G401 (cell line): ENCODE results near the gene IGF1R. TPM values are rescaled to one million over a fixed set of nuclear protein-coding genes. Genes with fewer than 3 reads are reported as not detected.

Experiments used
- DNase-seq: peaks from one replicate; pipeline ENCODE4 v3.0.0-alpha.2; 2015; ENCODE audit warnings: low spot score
- in situ Hi-C: cut with HindIII; loops from 2 replicates; pipeline ENCODE4 v1.10.0; 2016; ENCODE audit warnings: low sequenced_read_pairs, mixed read lengths
- total RNA-seq: library from RNA; depleted of rRNA; stranded (reverse); fragments of >200 nt; shearing (Covaris generic); gene quantifications from 2 replicates; pipeline ENCODE4 v1.2.3, GENCODE V29; 2014

IGF1R gene
- total RNA-seq, 1 experiment from 2014 or later = 21.0 TPM

GRCh38 chr15:98667521-98668179, 19.3 kb downstream of the IGF1R start:
- no peak for DNase-seq
- in situ Hi-C loops = loop anchor here (25.0 kb wide), 1 partner anchor 205 kb away; no protein-coding TSS in a partner anchor

- DNase-seq = no peak
- in situ Hi-C loops = loop anchor here (25.0 kb wide), 1 partner anchor 206 kb away; no protein-coding TSS in a partner anchor
Observed at GRCh38 chr15:98668566-98669308, 20.4 kb downstream of the IGF1R start.

GRCh38 chr15:98669638-98670037, 21.3 kb downstream of the IGF1R start:
- in situ Hi-C loops = loop anchor here (25.0 kb wide), 1 partner anchor 207 kb away; no protein-coding TSS in a partner anchor
- DNase-seq = no peak

GRCh38 chr15:98671060-98672008, 23.0 kb downstream of the IGF1R start:
- in situ Hi-C loops = loop anchor here (25.0 kb wide), 1 partner anchor 209 kb away; no protein-coding TSS in a partner anchor
- no peak for DNase-seq

GRCh38 chr15:98673133-98673532, 24.8 kb downstream of the IGF1R start:
- in situ Hi-C loops = loop anchor here (25.0 kb wide), 1 partner anchor 211 kb away; no protein-coding TSS in a partner anchor
- DNase-seq = no peak

- no peak for DNase-seq
- in situ Hi-C loops = loop anchor here (25.0 kb wide), 1 partner anchor 212 kb away; no protein-coding TSS in a partner anchor
Observed at GRCh38 chr15:98674336-98674735, 26.0 kb downstream of the IGF1R start.

- DNase-seq = no peak
- in situ Hi-C loops = no loop called here
Observed at GRCh38 chr15:98676586-98677270, 28.4 kb downstream of the IGF1R start.

GRCh38 chr15:98677345-98678059, 29.2 kb downstream of the IGF1R start:
- DNase-seq = no peak
- in situ Hi-C loops = no loop called here

GRCh38 chr15:98678484-98678883, 30.1 kb downstream of the IGF1R start:
- DNase-seq = no peak
- in situ Hi-C loops = no loop called here

- DNase-seq = no peak
- in situ Hi-C loops = no loop called here
Observed at GRCh38 chr15:98681061-98681460, 32.7 kb downstream of the IGF1R start.

GRCh38 chr15:98682992-98683701, 34.8 kb downstream of the IGF1R start:
- DNase-seq = no peak
- in situ Hi-C loops = no loop called here

GRCh38 chr15:98683831-98684230, 35.5 kb downstream of the IGF1R start:
- no peak for DNase-seq
- in situ Hi-C loops = no loop called here

- DNase-seq = no peak
- in situ Hi-C loops = no loop called here
Observed at GRCh38 chr15:98684436-98684835, 36.1 kb downstream of the IGF1R start.

GRCh38 chr15:98684995-98685525, 36.7 kb downstream of the IGF1R start:
- no peak for DNase-seq
- in situ Hi-C loops = no loop called here

- in situ Hi-C loops = no loop called here
Observed at GRCh38 chr15:98686983-98687382, 38.6 kb downstream of the IGF1R start.

GRCh38 chr15:98689431-98689861, 41.1 kb downstream of the IGF1R start:
- in situ Hi-C loops = no loop called here
- DNase-seq = no peak

More at GRCh38 chr15:98686983-98687382, 38.6 kb downstream of the IGF1R start:
- DNase-seq = no peak

- in situ Hi-C loops = no loop called here
- no peak for DNase-seq
Observed at GRCh38 chr15:98690272-98690950, 42.1 kb downstream of the IGF1R start.
